ENCODE data around the gene RNF208.

Gene RNF208

GRCh38 chr9:137189297-137190295 is 32.4 kb downstream of the RNF208 start:
- no peak for DNase-seq

DNA sequence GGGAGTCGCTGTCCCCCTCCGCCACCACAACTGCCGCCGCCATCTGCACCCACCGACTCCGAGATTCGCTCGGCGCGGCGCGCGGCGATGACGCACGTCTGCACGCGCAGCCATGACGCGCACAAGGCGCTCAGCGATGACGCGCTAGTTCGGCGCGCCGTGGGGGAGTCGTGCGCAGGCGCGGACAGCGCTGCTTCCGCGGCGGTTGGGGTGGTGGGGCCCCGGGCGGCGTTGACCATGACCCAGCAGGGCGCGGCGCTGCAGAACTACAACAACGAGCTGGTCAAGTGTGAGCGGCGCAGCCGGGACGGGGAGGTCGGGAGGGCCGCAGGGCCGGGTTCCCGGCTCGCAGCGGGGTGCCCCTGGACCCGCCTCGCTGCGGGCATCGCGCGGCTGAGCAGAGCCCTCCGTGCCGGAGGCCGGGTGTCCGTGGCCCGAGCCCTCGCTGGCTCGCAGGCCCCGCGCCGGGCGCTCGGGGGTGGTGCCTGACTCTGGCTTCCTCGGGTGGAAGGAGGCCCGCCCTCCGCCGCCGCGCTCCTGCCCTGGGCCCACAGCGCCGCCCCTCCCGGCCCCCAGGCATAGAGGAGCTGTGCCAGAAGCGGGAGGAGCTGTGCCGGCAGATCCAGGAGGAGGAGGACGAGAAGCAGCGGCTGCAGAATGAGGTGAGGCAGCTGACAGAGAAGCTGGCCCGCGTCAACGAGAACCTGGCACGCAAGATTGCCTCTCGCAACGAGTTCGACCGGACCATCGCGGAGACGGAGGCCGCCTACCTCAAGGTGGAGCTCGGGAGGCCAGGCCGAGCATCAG is 33.3 kb downstream of the RNF208 start, which contains the start of the genes ANAPC2 and SSNA1:
TSS of gene ANAPC2 (minus strand) at position 71 of the 807 bp plus-strand sequence. CDS start at position 43, 28 bp downstream.
TSS of gene SSNA1 (plus strand) at position 187 of the 807 bp plus-strand sequence. CDS start at position 238, 51 bp downstream.
- peak; percentile 74 for DNase-seq

DNA sequence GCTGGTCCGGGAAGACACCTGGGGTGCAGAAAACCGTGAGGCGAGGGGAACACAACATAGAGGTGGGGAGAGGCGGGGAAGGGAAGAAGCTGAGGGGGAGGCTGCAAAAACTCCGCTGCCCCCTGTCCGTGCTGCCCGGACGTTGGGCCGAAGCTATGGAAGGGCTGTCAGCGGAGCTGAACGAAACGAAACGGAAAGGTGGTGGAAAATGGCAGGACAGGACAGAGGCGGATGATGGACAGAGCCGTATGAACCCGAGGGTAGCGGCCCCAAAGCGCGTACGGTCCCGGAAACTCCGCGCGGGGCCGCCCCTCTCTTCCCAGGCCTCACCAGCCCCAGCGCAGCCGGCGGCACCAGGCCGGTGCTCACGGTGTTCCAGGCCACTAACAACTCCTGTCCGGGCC is 34.0 kb downstream of the RNF208 start:
- no peak for DNase-seq

DNA sequence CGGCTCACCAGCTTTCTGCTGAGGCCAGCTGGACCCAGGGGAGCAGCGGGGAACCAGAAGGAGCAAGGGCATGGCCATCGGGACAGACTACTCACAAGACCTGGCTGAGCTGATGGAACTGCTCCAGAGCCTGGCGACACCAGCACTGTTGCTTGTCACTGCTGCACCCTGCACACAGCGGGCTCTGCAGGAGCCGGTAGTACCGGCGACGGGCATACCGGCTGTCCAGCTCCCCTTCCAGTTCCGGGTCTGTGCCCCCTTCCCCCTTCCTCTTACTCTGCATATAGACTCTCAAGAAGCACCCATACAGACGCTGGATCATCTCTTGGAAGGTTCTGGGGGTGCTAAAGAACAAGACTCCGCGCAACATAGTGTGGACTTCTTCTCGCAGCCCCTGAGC is 34.7 kb downstream of the RNF208 start:
- no peak for DNase-seq

GRCh38 chr9:137186385-137186784 is 35.7 kb downstream of the RNF208 start:
- DNase-seq: no peak

GRCh38 chr9:137185921-137186320 is 36.1 kb downstream of the RNF208 start:
- DNase-seq: no peak

DNA sequence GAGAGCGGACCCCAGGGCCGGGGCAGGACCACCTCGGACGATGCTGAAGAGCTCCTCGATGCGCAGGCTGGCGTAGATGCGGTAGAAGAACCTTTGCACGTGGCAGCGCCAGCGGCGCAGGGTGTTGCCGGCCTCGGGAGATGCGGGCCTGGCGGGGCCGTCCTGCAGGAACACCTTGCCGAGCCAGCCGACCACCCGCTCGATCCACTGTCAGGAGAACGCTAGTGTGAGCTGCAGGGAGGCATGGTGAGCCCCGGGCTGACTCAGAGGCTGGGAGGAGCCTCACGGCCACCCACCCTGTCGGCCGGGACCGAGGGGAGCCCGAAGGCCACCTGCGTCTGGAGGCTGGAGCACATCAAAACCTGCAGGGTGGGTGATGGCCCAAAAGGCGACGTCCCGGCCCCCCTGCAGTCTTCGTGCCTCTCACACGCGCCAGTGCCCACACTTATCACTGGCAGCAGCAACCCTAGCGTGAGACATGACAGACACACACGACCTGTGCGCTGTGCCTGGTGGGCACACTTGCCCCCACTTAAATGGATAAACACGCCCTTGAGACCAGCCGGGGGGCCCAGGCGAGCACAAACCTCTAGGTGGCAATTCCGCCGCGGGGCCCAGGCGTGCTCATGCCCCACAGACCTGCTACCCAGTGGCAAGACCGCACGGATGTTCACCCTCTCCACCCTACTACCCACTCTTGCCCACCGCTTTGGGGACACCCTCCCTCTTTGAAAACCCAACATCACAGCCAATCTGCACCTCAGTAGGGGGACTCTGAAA is 37.0 kb downstream of the RNF208 start:
- no peak for DNase-seq

DNA sequence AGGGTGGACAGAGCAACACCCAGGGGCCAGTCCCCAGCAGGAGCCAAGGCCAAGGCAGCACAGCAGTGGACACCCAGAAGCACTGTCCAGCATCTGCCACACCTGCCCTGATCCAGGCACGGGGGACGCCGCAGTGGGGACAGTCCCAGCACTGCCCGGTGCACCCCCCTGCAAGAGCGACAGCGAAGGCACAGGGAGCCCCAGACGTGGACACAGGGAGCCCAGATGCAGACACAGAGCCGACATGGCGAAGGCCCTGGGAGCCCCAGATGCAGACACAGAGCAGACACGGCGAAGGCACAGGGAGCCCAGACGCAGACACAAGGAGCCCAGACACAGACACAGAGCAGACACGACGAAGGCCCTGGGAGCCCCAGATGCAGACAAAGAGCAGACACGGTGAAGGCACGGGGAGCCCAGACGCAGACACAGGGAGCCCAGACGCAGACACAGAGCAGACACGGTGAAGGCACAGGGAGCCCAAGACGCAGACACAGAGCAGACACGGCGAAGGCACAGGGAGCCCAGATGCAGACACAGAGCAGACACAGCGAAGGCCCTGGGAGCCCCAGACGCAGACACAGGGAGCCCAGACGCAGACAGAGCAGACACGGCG is 38.0 kb downstream of the RNF208 start:
- no peak for DNase-seq

DNA sequence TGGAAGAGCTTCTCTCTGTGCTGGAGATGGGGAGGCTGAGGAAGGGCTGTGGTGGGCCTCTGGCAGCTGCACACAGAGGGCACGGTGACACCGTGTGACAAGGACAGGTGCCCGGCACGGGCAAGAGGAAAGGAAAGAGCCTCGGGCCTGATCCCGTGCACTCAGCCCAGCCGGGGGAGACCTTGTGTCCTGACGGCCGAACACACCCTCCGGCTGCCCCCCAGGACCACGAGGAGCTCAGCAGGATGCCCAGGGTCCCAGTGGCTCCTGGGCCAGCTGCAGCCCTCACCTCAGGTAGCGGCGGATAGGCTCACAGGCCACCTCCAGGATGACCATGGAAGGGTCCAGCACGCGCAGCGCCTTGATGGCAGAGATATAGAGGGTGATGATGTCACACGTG is 39.2 kb downstream of the RNF208 start:
- DNase-seq: no peak

DNA sequence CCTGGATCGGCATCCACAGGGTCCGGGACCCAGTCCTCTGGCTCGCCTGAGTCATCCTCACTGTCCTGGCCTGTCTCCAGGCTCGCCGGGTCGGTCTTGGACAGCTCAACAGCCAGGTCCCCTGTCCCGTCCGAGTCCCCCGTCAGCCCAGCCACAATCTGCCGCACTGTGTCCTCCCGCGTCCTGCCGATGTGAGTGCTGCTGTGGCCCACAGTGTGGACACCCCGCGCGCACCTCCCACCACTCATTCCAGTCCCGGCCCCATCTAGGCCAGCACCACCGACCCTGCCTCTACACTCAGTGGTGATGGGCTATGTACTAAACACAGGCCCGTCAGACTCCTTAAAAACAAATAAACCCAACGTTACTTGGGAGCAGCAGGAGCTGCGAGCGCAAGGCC is 40.4 kb downstream of the RNF208 start:
- no peak for DNase-seq

GRCh38 chr9:137180491-137180890 is 41.5 kb downstream of the RNF208 start:
- DNase-seq: no peak

- DNase-seq: no peak
These were observed 42.3 kb downstream of the RNF208 start for GRCh38 chr9:137179761-137180160.

DNA sequence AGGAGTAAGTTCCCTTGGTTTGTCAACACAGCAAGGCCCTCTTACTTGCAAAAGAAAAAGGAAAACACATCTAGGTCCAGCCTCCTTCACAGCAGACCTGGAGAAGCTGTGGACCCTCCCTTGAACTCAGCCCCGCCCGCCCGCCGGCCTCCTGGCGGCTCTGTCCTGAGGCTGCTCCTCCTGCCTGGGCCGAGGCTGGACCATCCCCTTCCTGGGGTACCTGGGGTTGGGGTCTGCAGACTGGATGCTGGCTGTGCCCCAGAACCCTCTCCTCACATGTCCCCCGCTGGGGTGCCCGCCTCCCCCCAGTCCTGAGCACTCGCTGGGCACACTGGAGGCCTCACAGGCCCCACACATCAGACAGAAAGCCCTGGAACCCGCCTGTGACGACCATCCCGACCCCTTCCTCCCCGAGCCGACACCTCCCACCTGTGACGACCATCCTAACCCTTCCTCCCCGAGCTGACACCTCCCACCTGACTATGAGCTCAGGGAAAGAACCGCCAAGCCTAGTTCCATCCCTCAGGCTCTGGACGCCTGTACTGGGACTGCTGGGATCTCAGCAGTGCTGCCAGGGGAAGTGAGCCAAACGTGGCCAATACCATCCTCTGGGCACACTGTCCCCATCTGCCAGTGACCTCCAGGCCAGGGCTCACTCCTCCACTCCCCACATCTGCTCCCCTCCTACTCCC is 43.0 kb downstream of the RNF208 start:
- DNase-seq: no peak

DNA sequence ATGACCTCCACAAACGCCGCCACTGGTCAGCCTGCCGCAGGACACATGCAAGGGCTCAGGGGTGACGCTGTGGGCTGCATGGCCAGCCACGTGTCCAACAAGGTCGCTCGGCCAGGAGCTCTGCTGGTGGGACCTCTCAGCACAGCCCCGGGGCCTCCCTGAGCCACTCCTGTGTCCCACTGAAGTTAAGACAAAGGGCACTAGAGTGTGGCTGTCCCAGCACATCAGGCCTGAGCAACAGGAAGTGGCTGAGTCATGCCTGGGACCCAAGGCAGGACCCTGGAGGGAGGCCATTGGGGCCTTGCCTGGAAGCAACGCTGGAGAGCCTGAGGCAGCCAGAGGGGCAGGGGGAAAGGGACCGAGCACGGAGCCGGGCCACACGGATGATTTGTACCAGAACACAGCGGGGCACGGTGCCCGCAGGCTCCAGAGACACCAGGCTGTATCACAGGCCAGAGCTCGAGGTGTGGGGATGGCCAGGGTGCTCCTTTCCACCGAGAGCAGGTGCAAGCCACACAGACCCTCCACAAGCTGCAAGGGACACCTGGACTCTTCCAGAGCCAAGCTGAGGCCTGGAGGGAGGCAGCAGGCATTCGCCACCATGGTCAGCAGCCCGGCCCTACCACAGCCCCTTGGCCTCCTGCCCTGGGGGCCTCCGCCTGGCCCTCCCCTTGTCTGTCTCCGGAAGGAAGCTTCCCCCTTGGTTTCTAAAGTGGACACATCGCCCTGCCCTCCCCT is 43.7 kb downstream of the RNF208 start:
- DNase-seq: no peak

DNA sequence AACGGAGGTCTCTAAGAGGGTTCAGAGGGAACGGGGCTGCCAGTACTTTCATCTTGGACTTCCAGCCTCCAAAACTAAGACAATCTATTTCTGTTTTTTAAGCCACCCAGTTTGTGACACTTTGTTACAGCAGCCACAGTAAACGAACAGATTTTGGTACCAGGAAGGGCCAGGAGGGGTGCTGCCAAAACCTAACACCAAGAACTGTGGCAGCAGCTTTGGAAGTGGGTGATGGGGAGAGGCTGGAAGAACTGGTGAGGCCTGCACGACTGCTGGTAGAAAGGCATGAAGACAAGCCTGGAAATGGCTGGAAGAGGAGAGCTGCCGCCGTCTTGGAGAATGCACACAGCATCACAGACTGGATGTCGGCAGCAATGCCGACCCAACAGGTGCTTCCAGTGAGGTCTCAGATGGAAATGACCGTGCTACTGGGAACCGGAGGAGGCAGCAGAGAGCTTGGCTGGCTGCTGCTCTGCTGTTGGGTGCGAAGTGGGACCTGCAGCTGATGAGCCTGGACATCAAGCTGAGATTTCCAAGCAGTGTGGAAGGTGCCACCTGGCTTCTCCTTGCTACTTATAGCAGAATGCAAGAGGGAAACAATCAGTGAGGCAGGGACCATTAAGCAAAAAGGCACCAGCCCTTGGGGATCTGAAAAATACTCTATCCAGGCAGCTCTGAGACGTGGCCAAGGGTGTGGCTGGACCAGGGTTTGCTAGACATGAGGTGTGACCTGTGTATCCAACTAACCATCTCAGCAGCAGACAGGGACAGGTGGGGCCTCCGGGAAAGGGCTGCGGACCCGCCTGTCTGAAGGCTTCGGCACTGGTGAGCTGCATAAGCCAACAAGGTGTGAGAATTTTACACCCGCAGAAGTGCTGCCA is 45.5 kb downstream of the RNF208 start:
- DNase-seq: no peak

DNA sequence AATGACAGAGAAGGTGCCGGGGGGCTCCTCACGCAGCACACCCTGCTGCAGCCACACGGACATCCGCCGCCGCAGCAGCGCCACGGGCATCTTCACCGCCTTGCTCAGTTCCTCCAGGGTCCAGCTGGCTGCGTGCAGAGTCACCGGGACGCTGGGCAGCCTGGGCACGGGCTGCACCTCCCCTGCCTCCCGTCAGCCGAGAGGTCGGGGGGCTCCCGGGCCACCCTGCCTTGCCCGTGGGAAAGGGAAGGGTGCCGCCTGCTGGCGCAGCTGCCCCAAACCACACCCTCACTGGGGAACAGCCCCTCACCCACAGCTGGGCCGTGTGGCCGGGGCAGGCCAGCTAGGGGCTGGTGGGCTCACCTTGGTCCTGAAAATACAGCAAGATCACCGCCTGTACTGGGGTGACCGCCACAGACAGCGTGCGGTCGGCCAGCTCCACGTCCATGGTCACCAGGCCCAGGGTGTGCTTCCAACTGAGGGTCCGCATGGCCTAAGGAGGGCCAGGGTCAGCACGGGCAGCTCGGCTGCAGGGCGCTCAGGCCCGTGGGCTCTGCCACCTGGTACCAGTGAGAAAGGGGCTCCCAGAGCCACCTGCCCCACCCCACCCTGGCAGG is 46.6 kb downstream of the RNF208 start:
- no peak for DNase-seq

DNA sequence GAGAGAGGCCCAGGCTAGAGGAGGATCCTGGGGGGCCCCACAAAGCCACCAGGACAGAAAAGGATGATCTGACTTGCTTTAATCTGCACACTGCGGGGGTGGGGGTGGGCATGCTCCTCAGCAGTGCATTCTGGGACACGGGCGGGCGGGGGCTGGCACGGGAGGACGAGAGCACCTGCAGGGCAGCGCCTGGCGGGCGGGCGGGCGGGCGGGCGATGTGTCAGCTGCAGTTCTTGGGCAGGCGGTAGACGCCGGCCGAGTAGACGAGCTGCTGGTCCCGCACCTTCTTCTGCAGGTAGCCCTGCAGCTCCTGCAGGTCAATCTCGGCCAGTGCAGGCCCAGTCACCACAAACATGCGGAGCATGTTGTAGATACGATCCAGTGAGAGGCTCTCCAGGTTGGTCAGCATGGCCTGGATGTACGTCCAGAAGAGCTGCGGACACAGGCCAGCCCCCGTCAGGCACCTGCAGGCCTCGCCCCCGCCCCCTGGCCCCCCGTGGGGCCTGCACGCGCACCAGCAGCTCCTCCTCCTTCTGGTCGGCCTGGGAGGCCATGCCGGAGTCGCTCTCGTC is 47.2 kb downstream of the RNF208 start:
- DNase-seq: no peak

DNA sequence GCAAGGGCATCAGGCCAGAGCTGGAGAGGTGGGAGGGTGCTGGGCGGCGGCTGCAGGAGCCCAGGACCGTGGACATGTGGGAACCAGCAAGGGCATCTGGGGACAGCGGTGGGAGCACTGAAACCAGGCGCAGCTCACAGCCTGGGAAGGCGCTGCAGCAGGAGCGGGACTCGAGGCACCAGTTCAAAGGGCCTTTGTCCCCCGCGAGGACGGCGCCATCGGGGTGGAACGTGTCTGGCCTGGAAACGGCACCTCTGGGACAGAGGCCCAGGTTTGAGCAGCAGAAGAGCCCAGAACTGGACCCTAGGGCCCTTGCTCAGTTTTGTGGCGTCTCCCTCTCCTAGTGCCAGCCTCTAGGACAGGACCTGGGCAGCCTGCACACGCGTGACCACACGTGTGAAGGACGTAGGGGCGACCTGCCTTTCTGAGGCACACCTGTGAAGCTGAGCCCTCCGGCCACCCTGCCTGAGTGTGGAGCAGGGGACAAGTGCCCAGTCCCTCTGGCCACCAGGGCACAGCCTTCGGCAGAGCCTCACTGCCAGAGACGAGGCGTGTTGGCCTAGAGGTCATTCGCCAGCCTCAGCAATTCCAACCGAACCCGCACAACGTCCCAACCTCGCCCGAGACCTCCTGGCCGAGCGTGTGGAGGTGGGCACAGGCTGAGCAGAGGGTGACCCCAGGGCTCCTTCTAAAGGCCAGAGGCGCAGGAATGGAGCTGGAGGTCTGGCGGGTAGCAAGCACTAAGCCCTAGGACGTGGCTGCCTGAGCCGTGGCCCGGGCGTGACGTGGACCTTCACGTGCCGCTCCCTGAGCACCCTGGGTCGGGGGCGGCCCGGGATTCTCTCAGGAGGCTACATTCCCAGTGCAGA is 48.0 kb downstream of the RNF208 start:
- no peak for DNase-seq
